Measurements from ENCODE around the gene ZBTB46.

GRCh38 chr20:63825331-63826118, 5.5 kb downstream of the ZBTB46 start:
- TF ChIP-seq CTCF (IDR thresholded peaks at IDR 0.05; ENCODE audit: low read depth, low read length, missing input control) (no peak), YY1 (IDR thresholded peaks at IDR 0.05) (no peak), ATF3 (IDR thresholded peaks at IDR 0.05) (no peak), MAX (IDR thresholded peaks at IDR 0.05) (no peak), JUND (IDR thresholded peaks at IDR 0.05) (no peak), REST (IDR thresholded peaks at IDR 0.05) (no peak), GABPA (IDR thresholded peaks at IDR 0.05 in 1 of 2, conservative IDR thresholded peaks at IDR 0.05 in 1 of 2) (no peak), ZBTB33 (IDR thresholded peaks at IDR 0.05) (no peak)
